Measurements from ENCODE around the gene SCD5. TPM values are rescaled to one million over a fixed set of nuclear protein-coding genes. Genes with fewer than 3 reads are reported as not detected.

The SCD5 gene
- total RNA-seq, 1 donor from 2014 or later: 36.9 TPM

GRCh38 chr4:82611982-82612381 is 186.6 kb downstream of the SCD5 start:
- Histone ChIP-seq H3K4me3 (no peak overlapping the region), H3K27ac (no peak overlapping the region)
- H3K27me3 Mint-ChIP-seq (ENCODE audit: insufficient read depth, low read depth): peaks cover 12% of the 10 kb centered on the region

GRCh38 chr4:82611527-82611926 is 187.1 kb downstream of the SCD5 start:
- Mint-ChIP-seq H3K27ac (no peak overlapping the region), H3K36me3 (no peaks in the 10 kb centered on the region), H3K9me3 (no peaks in the 10 kb centered on the region), H3K4me3 (no peak overlapping the region), H3K27me3 (ENCODE audit: insufficient read depth, low read depth) (peaks cover 12% of the 10 kb centered on the region), H3K4me1 (peaks cover 23% of the 10 kb centered on the region)
- H3K4me1 ChIP-seq: peaks cover 7% of the 10 kb centered on the region
- no peak overlapping the region for H3K4me3 ChIP-seq
- no peaks in the 10 kb centered on the region for H3K9me3 ChIP-seq (ENCODE audit: low read depth)
- DNase-seq (ENCODE audit: low spot score): no peak
- H3K36me3 ChIP-seq: no peaks in the 10 kb centered on the region
- H2AFZ ChIP-seq (replicated peaks): no peak overlapping the region
- H3K27me3 ChIP-seq: no peaks in the 10 kb centered on the region
- TF ChIP-seq, protein P1, sequence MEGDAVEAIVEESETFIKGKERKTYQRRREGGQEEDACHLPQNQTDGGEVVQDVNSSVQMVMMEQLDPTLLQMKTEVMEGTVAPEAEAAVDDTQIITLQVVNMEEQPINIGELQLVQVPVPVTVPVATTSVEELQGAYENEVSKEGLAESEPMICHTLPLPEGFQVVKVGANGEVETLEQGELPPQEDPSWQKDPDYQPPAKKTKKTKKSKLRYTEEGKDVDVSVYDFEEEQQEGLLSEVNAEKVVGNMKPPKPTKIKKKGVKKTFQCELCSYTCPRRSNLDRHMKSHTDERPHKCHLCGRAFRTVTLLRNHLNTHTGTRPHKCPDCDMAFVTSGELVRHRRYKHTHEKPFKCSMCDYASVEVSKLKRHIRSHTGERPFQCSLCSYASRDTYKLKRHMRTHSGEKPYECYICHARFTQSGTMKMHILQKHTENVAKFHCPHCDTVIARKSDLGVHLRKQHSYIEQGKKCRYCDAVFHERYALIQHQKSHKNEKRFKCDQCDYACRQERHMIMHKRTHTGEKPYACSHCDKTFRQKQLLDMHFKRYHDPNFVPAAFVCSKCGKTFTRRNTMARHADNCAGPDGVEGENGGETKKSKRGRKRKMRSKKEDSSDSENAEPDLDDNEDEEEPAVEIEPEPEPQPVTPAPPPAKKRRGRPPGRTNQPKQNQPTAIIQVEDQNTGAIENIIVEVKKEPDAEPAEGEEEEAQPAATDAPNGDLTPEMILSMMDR (IDR thresholded peaks at IDR 0.05): no peak
- no peak for TF ChIP-seq EZH2 (IDR thresholded peaks at IDR 0.05)
- TF ChIP-seq EZH2phosphoT487 (IDR thresholded peaks at IDR 0.05): no peak
- no peaks in the 10 kb centered on the region for H4K20me1 ChIP-seq (ENCODE audit: low read depth)
- H3K27ac ChIP-seq: no peak overlapping the region
- no peak overlapping the region for H3K9ac ChIP-seq
- H3K4me2 ChIP-seq: no peak overlapping the region
- no peaks in the 10 kb centered on the region for H3F3A ChIP-seq (ENCODE audit: low read depth)
- H3K79me2 ChIP-seq (ENCODE audit: low read depth): no peaks in the 10 kb centered on the region

More at GRCh38 chr4:82611982-82612381, 186.6 kb downstream of the SCD5 start:
- Histone ChIP-seq H3K27me3 (no peaks in the 10 kb centered on the region), H3K9ac (no peak overlapping the region), H3K36me3 (no peaks in the 10 kb centered on the region), H3K79me2 (ENCODE audit: low read depth) (no peaks in the 10 kb centered on the region), H3K4me2 (no peak overlapping the region), H3F3A (ENCODE audit: low read depth) (no peaks in the 10 kb centered on the region), H2AFZ (replicated peaks) (no peak overlapping the region), H4K20me1 (ENCODE audit: low read depth) (no peaks in the 10 kb centered on the region), H3K9me3 (ENCODE audit: low read depth) (no peaks in the 10 kb centered on the region), H3K4me1 (peaks cover 7% of the 10 kb centered on the region)
- Mint-ChIP-seq H3K4me3 (no peak overlapping the region), H3K9me3 (no peaks in the 10 kb centered on the region), H3K27ac (no peak overlapping the region), H3K36me3 (no peaks in the 10 kb centered on the region), H3K4me1 (peaks cover 23% of the 10 kb centered on the region)
- TF ChIP-seq EZH2 (IDR thresholded peaks at IDR 0.05) (no peak), EZH2phosphoT487 (IDR thresholded peaks at IDR 0.05) (no peak)
- TF ChIP-seq, protein P1 (IDR thresholded peaks at IDR 0.05): no peak
- DNase-seq (ENCODE audit: low spot score): no peak

GRCh38 chr4:82610041-82610440 is 188.6 kb downstream of the SCD5 start:
- H3K36me3 Mint-ChIP-seq: no peaks in the 10 kb centered on the region
- TF ChIP-seq EZH2 (IDR thresholded peaks at IDR 0.05): no peak
- no peak for TF ChIP-seq EZH2phosphoT487 (IDR thresholded peaks at IDR 0.05)
- TF ChIP-seq, protein P1 (IDR thresholded peaks at IDR 0.05): no peak
- no peak for DNase-seq (ENCODE audit: low spot score)
- no peak overlapping the region for H3K4me3 ChIP-seq
- no peaks in the 10 kb centered on the region for H3K36me3 ChIP-seq
- no peaks in the 10 kb centered on the region for H3K79me2 ChIP-seq (ENCODE audit: low read depth)
- peaks cover 7% of the 10 kb centered on the region for H3K4me1 ChIP-seq
- peaks cover 23% of the 10 kb centered on the region for H3K4me1 Mint-ChIP-seq
- no peaks in the 10 kb centered on the region for H3F3A ChIP-seq (ENCODE audit: low read depth)
- H3K4me3 Mint-ChIP-seq: no peak overlapping the region
- no peak overlapping the region for H3K27ac ChIP-seq
- no peaks in the 10 kb centered on the region for H3K9me3 Mint-ChIP-seq
- no peak overlapping the region for H3K9ac ChIP-seq
- no peaks in the 10 kb centered on the region for H3K9me3 ChIP-seq (ENCODE audit: low read depth)
- no peak overlapping the region for H3K4me2 ChIP-seq
- peaks cover 12% of the 10 kb centered on the region for H3K27me3 Mint-ChIP-seq (ENCODE audit: insufficient read depth, low read depth)
- H3K27ac Mint-ChIP-seq: peak overlapping the region; percentile 43
- H2AFZ ChIP-seq (replicated peaks): no peak overlapping the region
- H4K20me1 ChIP-seq (ENCODE audit: low read depth): no peaks in the 10 kb centered on the region
- no peaks in the 10 kb centered on the region for H3K27me3 ChIP-seq
